ENCODE measurements around the gene TMEM95.

GRCh38 chr17:7356072-7356549 lies 1.2 kb downstream of the TMEM95 start:
- TF ChIP-seq CTCF (IDR thresholded peaks at IDR 0.05), result peak; percentile 80 to 97 (median 92)
- TF ChIP-seq POLR2A (IDR thresholded peaks at IDR 0.05), result peak in 1 of 2 donors; percentile 15

Measured in Peyer's patch (tissue), 4 donors.